PC-3 (cell line): ENCODE results near the gene GAL.

Source experiments
- CTCF ChIP-seq: fragments of 300-600 bp; sonication (generic); conservative IDR thresholded peaks from 2 replicates; pipeline ENCODE4 v1.5.1; 2017; ENCODE audit warnings: antibody characterized with exemption, low read depth, mild to moderate bottlenecking, low read length
- EZH2phosphoT487 ChIP-seq: fragments of 300-600 bp; sonication (generic); IDR thresholded peaks from 2 replicates; pipeline ENCODE4 v1.6.1; 2018; ENCODE audit warnings: mild to moderate bottlenecking, antibody characterized with exemption, low read length, borderline replicate concordance

- TF ChIP-seq CTCF (no peak), EZH2phosphoT487 (no peak)
Measured at GRCh38 chr11:68661014-68661413, 23.3 kb upstream of the GAL start.
